ES-I3 (cell line): Measurements from ENCODE around the gene PSG1.
"Not testable (repeated sequence)": the region's sequence is repeated elsewhere in the genome, so short reads cannot be mapped to it uniquely, and the experiment has no call there.

Experiments
- H3K36me3 ChIP-seq: 2 replicates; pipeline ENCODE4 v1.6.1; 2013; ENCODE audit warnings: mild to moderate bottlenecking, low read length, control low read depth, moderate library complexity; ENCODE audit not compliant: insufficient read depth
- H3K4me1 ChIP-seq: 2 replicates; pipeline ENCODE4 v1.6.1; 2013; ENCODE audit warnings: mild to moderate bottlenecking, control low read depth, low read length; ENCODE audit not compliant: insufficient read depth
- H3K9ac ChIP-seq: 2 replicates; pipeline ENCODE4 v1.6.1; 2013; ENCODE audit warnings: low read depth, mild to moderate bottlenecking, low read length, moderate library complexity
- H3K9me3 ChIP-seq: 2 replicates; pipeline ENCODE4 v1.6.1; 2013; ENCODE audit warnings: mild to moderate bottlenecking, low read length, moderate library complexity; ENCODE audit not compliant: control insufficient read depth, insufficient read depth

PSG1 gene

GRCh38 chr19:42879613-42880012, at the start of gene PSG1:
Gene PSG1, minus strand, starts transcription at chr19:42879713. Its CDS starts 132 bp downstream, at chr19:42879581.
- Histone ChIP-seq H3K36me3 (no peaks in the 10 kb centered on the region), H3K9me3 (no peaks in the 10 kb centered on the region), H3K4me1 (no peaks in the 10 kb centered on the region), H3K9ac (no peak within 1 kb of the TSS)

GRCh38 chr19:42928896-42929295, 49.4 kb upstream of the PSG1 start:
- no peaks in the 10 kb centered on the region for H3K4me1 ChIP-seq
- no peak overlapping the region for H3K9ac ChIP-seq
- no peaks in the 10 kb centered on the region for H3K9me3 ChIP-seq
- H3K36me3 ChIP-seq = no peaks in the 10 kb centered on the region

DNA sequence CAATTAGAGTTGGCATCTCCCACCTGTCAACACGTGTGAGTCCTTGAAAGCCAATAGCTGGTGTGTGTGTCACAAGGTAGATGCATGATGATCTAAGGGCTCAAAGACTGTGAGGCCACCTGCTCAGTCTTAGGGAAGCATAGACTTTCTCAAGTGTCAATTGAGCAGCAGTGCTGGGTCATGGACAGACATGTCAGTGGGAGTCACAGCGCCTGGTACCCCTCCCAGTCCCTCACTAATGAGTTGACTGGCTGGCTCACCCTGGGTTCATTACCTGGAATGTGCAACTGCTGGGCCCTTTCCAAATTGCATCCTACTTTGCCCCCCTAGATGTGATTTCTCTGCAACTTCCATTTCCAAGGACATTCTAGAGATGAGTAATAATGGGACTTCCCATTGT, 47.3 kb upstream of the PSG1 start:
- no peaks in the 10 kb centered on the region for H3K4me1 ChIP-seq
- no peaks in the 10 kb centered on the region for H3K36me3 ChIP-seq
- no peaks in the 10 kb centered on the region for H3K9me3 ChIP-seq
- no peak overlapping the region for H3K9ac ChIP-seq

DNA sequence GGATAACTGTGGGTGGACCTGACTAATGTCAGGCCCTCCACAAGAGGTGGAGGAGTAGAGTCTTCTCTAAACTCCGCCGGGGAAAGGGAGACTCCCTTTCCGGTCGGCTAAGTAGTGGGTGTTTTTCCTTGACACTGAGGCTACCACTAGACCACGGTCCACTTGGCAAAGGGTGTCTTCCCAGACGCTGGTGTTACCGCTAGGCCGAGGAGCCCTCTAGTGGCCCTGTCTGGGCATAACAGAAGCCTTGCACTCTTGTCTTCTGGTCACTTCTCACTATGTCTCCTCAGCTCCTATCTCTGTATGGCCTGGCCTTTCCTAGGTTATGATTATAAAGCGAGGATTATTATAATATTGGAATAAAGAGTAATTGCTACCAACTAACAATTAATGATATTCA, 43.6 kb upstream of the PSG1 start:
- H3K36me3 ChIP-seq, H3K4me1 ChIP-seq, H3K9me3 ChIP-seq, H3K9ac ChIP-seq: not testable (repeated sequence)

DNA sequence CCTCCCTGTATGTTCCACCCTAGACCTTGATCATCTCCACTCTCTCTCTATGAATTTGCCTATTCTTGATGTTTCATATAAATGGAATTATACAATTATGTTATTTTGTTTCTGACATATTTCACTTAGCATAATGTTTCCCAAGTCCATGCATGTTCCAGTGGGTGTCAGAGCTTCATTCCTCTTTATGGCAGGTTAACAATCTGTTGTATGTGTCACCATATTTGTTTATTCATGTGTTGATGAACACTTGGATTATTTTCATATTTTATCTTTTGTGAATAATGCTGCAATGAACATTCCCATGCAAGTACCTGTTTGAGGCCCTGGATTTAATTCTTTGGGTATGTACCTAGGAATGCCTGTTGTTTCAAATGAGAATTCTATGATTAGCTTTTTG, 41.5 kb upstream of the PSG1 start:
- not testable (repeated sequence) for H3K36me3 ChIP-seq, H3K9me3 ChIP-seq, H3K4me1 ChIP-seq, H3K9ac ChIP-seq

DNA sequence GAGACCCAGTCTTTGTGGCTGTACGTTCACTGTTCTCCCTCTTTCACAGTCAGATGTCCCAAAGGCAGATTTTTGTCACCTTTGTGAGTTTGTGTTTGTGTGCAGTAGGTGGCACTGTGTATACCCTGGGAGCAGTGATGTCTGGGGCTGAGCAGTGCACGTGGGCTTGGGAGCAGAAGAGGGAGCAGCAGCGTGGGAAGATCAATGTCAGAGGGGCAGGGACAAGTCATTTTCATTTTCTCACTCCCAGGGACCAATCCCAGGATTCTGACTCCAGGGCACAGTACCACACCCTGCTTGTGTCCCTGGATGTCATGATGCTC, 40.2 kb upstream of the PSG1 start:
- Histone ChIP-seq H3K9ac (no peak overlapping the region), H3K9me3 (no peaks in the 10 kb centered on the region), H3K36me3 (no peaks in the 10 kb centered on the region), H3K4me1 (no peaks in the 10 kb centered on the region)

DNA sequence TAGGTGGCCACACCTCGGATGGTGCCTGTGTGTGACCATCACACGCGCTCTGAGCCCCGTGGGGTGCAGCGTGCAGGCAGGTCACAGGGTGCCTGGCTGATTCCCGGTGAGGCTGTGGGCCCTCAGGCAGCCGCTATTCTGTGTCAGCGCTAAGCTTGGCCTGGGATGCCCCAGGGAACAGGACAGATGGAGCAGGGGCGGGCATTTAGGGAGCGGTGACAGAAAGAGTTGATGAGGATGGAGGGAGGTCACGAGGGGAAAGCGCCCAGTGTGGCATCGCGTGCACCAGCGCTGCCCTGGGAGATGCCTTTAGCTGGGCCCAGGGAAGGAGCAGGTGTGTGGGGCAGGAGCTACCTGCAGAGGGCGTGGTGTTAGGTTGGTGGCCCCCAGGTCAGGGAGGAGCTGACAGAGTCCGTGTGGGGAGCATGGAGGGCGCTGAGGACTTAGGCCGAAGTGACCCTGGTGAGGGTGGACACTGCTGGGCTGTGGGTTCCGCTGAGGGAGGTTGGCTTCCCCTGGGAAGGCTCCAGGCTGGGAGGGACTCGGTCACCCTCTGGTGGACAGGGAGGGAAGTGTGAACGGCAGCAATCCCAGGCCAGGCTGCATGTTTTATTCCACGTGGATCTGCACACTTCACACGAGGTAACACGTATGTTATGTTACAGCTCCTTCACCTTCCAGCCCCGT, 39.7 kb upstream of the PSG1 start:
- H3K9ac ChIP-seq, H3K9me3 ChIP-seq, H3K36me3 ChIP-seq, H3K4me1 ChIP-seq: not testable (repeated sequence)

GRCh38 chr19:42918377-42919069, 39.0 kb upstream of the PSG1 start:
- H3K4me1 ChIP-seq, H3K36me3 ChIP-seq: not testable (repeated sequence)

DNA sequence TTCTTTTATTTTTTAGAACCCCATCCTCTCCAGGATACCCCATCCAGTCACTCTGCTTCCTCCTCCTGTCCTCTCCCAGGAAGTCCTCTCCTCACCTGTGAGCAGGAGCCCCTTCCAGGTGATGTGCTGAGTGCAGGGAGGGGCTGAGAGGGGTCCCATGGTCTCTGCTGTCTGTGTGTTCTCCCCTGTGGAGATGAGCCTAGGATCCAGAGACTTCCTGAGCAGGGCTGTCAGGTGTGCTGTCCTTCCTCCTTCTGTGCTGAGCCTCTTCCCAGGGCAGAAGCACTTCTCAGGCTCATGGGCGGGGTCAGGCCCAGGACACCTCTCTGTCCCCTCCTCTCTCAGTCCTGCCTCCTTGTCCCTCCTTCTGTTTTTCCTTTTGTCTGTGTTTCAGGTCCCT, 38.1 kb upstream of the PSG1 start, which contains the start of gene PSG6:
PSG6 (minus strand) TSS at position 261 of the 400 bp plus-strand sequence; CDS start at position 159, 102 bp downstream.
- not testable (repeated sequence) for H3K4me1 ChIP-seq, H3K9me3 ChIP-seq, H3K9ac ChIP-seq, H3K36me3 ChIP-seq

More at GRCh38 chr19:42918377-42919069, 39.0 kb upstream of the PSG1 start:
- not testable (repeated sequence) for H3K9ac ChIP-seq, H3K9me3 ChIP-seq

GRCh38 chr19:42916931-42917330, 37.4 kb upstream of the PSG1 start:
- H3K4me1 ChIP-seq, H3K9me3 ChIP-seq, H3K9ac ChIP-seq, H3K36me3 ChIP-seq: not testable (repeated sequence)

DNA sequence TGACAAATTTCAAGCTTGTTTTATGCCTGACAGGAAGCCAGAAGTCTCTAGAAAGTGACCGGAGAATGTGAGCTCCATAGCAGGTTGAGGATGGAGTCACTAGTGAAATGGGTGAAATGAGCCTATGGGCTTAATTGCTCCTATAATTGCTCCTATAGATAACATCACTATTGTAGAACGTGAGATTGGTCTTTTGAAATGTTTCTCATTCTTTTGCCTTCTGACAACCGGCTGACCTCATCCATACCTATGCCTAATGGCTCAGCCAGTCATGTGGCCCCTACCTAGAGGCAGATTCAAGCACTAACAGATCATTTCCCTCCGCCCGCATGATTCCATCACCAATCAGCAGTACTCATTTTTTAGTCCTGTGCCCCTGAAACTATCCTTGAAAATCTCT, 34.0 kb upstream of the PSG1 start:
- H3K9ac ChIP-seq, H3K4me1 ChIP-seq, H3K36me3 ChIP-seq, H3K9me3 ChIP-seq: not testable (repeated sequence)

- H3K36me3 ChIP-seq, H3K4me1 ChIP-seq, H3K9me3 ChIP-seq, H3K9ac ChIP-seq: not testable (repeated sequence)
Observed at GRCh38 chr19:42912941-42913340, 33.4 kb upstream of the PSG1 start.

GRCh38 chr19:42911731-42912130, 32.2 kb upstream of the PSG1 start:
- not testable (repeated sequence) for H3K36me3 ChIP-seq, H3K9ac ChIP-seq, H3K4me1 ChIP-seq, H3K9me3 ChIP-seq

DNA sequence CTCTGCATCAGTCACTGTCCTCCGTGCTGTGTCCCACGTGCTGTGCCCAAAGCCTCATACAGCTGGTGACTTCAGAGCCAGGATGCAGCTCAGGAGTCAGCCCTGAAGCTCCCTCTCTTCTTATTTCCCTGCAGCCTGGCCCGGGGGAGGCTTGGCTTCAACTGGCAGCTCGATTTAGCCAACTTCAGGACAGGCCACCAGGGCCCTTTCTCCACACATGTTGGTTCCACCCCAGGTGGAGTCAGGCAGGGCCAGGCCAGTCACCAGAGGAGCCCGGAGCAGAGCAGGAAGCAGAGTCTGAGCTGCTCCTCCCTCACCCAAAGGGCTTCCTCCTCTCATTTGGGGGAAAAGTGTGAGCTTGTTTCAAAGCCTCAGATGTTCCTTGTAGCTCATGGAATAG, 26.6 kb upstream of the PSG1 start:
- H3K9ac ChIP-seq, H3K9me3 ChIP-seq: not testable (repeated sequence)

DNA sequence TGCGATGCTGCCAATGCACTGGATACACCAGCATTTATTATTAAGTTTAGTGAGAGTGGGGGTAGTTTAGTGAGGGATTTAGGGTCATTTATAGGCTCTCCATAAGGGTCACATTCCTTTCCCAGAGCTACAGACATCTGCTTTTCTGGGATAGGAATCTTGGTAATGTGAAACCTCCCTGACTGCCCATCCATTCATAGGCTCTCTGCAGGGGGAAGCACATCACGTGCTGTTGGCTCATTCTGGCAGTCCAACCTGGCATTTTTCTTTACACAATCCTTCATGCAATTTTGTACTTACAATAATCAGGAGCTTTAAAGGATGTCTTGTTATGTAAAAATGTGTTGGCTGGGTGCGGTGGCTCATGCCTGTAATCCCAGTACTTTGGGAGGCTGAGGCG, 21.0 kb upstream of the PSG1 start:
- not testable (repeated sequence) for H3K9me3 ChIP-seq, H3K36me3 ChIP-seq, H3K9ac ChIP-seq
- H3K4me1 ChIP-seq = 0 out of 2 replicates have a peak, but pooled peaks cover 11% of the 10 kb centered on the region

More for the DNA sequence above, 26.6 kb upstream of the PSG1 start:
- H3K4me1 ChIP-seq, H3K36me3 ChIP-seq: not testable (repeated sequence)
